ENCODE data around the gene GPRIN3.

Gene GPRIN3

DNA sequence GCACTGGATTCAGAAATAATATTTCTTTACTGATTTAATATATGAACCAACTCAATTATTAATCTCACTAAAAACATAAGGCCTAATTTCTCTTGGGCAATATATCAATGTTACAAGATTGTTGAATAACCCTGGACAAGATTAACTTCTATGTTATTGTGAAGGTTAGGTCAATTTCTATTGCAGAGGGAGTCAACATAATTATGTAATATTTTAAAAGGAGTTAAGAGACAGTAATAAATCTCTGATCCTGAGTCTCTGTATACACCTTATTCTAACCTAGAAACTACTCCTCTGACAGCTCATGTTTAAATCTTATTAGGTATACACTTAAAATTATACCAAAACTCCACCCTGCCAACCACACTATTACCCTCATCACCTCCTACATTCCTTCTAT is 15.1 kb upstream of the GPRIN3 start:
- TF ChIP-seq, protein P1, sequence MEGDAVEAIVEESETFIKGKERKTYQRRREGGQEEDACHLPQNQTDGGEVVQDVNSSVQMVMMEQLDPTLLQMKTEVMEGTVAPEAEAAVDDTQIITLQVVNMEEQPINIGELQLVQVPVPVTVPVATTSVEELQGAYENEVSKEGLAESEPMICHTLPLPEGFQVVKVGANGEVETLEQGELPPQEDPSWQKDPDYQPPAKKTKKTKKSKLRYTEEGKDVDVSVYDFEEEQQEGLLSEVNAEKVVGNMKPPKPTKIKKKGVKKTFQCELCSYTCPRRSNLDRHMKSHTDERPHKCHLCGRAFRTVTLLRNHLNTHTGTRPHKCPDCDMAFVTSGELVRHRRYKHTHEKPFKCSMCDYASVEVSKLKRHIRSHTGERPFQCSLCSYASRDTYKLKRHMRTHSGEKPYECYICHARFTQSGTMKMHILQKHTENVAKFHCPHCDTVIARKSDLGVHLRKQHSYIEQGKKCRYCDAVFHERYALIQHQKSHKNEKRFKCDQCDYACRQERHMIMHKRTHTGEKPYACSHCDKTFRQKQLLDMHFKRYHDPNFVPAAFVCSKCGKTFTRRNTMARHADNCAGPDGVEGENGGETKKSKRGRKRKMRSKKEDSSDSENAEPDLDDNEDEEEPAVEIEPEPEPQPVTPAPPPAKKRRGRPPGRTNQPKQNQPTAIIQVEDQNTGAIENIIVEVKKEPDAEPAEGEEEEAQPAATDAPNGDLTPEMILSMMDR (IDR thresholded peaks at IDR 0.05): no peak
- no peak overlapping the region for H3K27ac Mint-ChIP-seq
- no peak for DNase-seq
- H3K4me3 Mint-ChIP-seq: no peak overlapping the region
- no peaks in the 10 kb centered on the region for H3K27me3 Mint-ChIP-seq (ENCODE audit: low read depth, poor library complexity)
- no peaks in the 10 kb centered on the region for H3K4me1 Mint-ChIP-seq
- no peaks in the 10 kb centered on the region for H3K9me3 Mint-ChIP-seq
- H3K36me3 Mint-ChIP-seq (ENCODE audit: low read depth): no peaks in the 10 kb centered on the region

DNA sequence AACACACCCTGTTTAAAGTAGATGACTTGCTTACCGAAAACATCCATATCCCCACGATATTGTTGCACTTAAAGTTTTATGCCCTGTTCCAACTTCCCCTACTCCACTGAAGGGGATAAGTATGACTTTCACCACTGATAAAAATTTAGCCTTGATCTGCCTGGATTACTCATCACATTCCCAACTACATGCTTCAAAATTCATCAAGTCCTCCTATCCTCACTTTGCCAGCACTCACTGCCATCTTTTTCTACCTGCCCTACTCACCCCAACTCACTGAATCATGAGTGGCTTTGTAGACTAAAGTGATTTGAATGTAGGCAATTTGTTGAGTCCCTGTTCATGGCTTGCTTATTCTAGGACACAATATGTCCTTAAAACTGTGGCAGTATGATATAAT is 12.2 kb upstream of the GPRIN3 start:
- Mint-ChIP-seq H3K4me1 (no peaks in the 10 kb centered on the region), H3K9me3 (no peaks in the 10 kb centered on the region), H3K27me3 (ENCODE audit: low read depth, poor library complexity) (no peaks in the 10 kb centered on the region), H3K36me3 (ENCODE audit: low read depth) (no peaks in the 10 kb centered on the region), H3K27ac (no peak overlapping the region), H3K4me3 (no peak overlapping the region)
- TF ChIP-seq, protein P1 (IDR thresholded peaks at IDR 0.05): no peak
- DNase-seq: no peak

DNA sequence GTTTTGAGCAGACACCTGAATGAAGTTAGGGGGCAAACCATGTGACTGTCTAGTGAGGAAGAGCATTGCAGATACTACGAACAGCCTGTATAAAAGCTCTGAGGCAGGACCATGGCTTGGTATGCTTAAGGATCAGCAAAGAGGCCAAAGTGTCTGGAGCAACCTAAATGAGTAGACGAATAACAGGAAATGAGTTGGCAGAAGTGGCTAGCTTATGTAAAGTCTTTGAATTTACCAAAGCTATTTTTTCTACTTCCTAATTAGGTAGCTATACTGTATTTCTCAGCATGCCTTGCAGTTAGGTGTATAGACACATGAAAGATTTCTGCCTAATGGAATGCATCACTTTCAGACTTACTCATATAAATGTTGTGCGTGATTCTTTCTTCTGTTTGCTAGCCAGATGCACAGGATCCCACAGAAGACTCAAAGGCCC is 9.3 kb upstream of the GPRIN3 start:
- Mint-ChIP-seq H3K36me3 (ENCODE audit: low read depth) (no peaks in the 10 kb centered on the region), H3K27ac (no peak overlapping the region), H3K4me3 (no peak overlapping the region), H3K27me3 (ENCODE audit: low read depth, poor library complexity) (no peaks in the 10 kb centered on the region), H3K9me3 (no peaks in the 10 kb centered on the region), H3K4me1 (no peaks in the 10 kb centered on the region)
- DNase-seq: no peak
- TF ChIP-seq, protein P1 (IDR thresholded peaks at IDR 0.05): no peak

DNA sequence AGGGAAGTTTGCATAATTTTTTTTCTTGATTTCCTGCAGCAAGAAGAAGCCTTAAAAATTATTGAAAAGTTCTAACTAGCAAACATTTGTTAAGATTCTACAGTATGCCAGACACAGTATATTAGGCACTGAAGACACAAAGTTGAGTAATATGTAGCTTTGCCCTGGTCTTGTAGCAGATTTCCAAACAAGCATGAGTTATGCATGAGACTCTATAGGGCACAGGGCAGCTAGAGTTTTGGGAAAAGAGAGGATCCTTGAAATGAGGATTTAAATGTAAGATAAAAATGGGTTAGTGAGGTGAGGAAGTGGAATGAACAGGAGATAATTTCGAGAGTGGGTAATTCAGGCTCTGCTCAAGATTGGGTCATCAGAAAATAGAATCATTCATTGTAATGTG is 8.6 kb upstream of the GPRIN3 start:
- Mint-ChIP-seq H3K9me3 (no peaks in the 10 kb centered on the region), H3K27me3 (ENCODE audit: low read depth, poor library complexity) (no peaks in the 10 kb centered on the region), H3K4me3 (no peak overlapping the region), H3K27ac (no peak overlapping the region), H3K36me3 (ENCODE audit: low read depth) (no peaks in the 10 kb centered on the region), H3K4me1 (no peaks in the 10 kb centered on the region)
- TF ChIP-seq, protein P1 (IDR thresholded peaks at IDR 0.05): no peak
- no peak for DNase-seq

DNA sequence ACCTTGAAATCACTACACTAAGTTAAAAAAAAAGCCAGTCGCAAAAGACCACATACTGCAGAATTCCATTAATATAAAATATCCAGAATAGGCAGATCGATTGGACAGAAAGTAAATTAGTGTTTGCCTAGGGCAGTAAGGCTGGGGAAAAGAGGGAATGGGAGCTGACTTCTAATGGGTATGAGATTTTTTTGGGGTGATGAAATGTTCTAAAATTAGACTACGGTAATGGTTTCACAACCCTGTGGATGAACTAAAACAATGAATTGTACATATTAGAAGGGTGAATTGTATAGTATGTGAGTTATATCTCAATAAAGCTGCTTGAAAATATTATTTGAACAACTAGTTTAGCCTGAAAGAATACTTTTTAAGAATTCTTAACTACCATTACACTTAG is 6.7 kb upstream of the GPRIN3 start:
- TF ChIP-seq, protein P1 (IDR thresholded peaks at IDR 0.05): no peak
- H3K36me3 Mint-ChIP-seq (ENCODE audit: low read depth): no peaks in the 10 kb centered on the region
- no peak for DNase-seq
- no peak overlapping the region for H3K27ac Mint-ChIP-seq
- no peaks in the 10 kb centered on the region for H3K9me3 Mint-ChIP-seq
- no peaks in the 10 kb centered on the region for H3K27me3 Mint-ChIP-seq (ENCODE audit: low read depth, poor library complexity)
- no peaks in the 10 kb centered on the region for H3K4me1 Mint-ChIP-seq
- no peak overlapping the region for H3K4me3 Mint-ChIP-seq

DNA sequence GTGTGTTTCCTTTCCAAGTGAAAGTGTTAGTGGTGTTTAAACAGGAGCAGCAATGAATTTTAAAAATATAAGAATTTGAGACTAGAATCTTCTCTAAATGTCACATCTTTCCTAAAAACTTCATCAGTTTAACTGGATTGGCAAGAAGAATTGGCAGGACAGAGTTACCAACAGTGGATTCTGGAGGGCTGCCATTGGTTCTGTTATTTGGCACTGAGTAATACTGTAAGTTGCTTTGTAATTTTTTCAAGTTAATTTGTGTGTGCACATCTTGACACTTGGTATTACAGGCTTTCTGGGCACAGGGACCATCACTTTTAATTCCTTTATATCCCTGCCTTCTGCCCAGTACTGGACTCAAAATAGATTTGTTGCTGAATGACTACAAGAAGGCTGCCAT is 4.5 kb upstream of the GPRIN3 start:
- DNase-seq: no peak
- no peak overlapping the region for H3K27ac Mint-ChIP-seq
- no peaks in the 10 kb centered on the region for H3K36me3 Mint-ChIP-seq (ENCODE audit: low read depth)
- no peaks in the 10 kb centered on the region for H3K9me3 Mint-ChIP-seq
- H3K27me3 Mint-ChIP-seq (ENCODE audit: low read depth, poor library complexity): peaks cover 16% of the 10 kb centered on the region
- peaks cover 3% of the 10 kb centered on the region for H3K4me1 Mint-ChIP-seq
- TF ChIP-seq, protein P1 (IDR thresholded peaks at IDR 0.05): no peak
- H3K4me3 Mint-ChIP-seq: no peak overlapping the region
